ENCODE results near the gene GDF7. TPM values are rescaled to one million over a fixed set of nuclear protein-coding genes. Genes with fewer than 3 reads are reported as not detected.

Gene GDF7
- polyA plus RNA-seq, 3 donors, result not detected

DNA sequence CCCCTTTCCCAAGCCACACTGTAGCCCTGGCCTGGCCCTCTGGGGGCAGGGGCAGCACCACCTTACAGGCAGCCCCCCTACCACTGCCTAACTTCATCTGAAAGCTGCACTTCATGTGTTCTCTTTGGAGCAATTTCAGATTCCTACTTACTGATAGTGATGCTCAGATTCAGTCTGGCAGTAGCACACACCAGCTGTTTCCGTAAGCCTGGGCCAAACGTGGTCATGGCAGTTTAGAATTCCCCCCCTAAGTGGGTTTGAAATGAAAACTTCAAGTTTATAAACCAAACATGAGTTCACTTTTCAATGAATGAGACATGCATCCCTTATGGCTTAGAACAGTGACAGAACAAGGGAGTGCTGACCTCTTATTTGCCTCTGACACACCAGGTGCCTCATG lies 29.4 kb downstream of the GDF7 start:
- no peak overlapping the region for H2AFZ ChIP-seq (ENCODE audit: insufficient read depth, low read depth, low read length, poor library complexity, severe bottlenecking)
- no peaks in the 10 kb centered on the region for H3K79me2 ChIP-seq (ENCODE audit: insufficient read depth, low read length)
- no peak overlapping the region for H3K9ac ChIP-seq (ENCODE audit: insufficient read depth, low read length, poor library complexity, severe bottlenecking)
- Mint-ChIP-seq H3K36me3 (peaks cover 2 to 16% of the 10 kb centered on the region in 2 donors), H3K9me3 (no peaks in the 10 kb centered on the region), H3K27ac (no peak overlapping the region), H3K4me1 (peaks cover 16% of the 10 kb centered on the region), H3K4me3 (no peak overlapping the region), H3K27me3 (ENCODE audit: low read depth in 3 of 3) (no peaks in the 10 kb centered on the region)
- H3K27me3 ChIP-seq (ENCODE audit: control insufficient read depth in 2 of 2, insufficient read depth in 2 of 2, low read length in 2 of 2), result no peaks in the 10 kb centered on the region
- no peak for DNase-seq
- H3K9me3 ChIP-seq (replicated peaks in 1 of 2; ENCODE audit: control insufficient read depth in 1 of 2, insufficient read depth in 1 of 2, low read length in 2 of 2), result no peaks in the 10 kb centered on the region
- intact Hi-C loops (cut with micrococcal nuclease), result no loop called here
- no peak overlapping the region for H3K4me3 ChIP-seq (replicated peaks in 1 of 3; ENCODE audit: low read depth in 2 of 3, low read length in 3 of 3)
- no CpG with 5 or more reads among the region's 2 CpGs for WGBS (ENCODE audit: insufficient coverage)
- no peaks in the 10 kb centered on the region for H4K20me1 ChIP-seq (ENCODE audit: insufficient read depth, low read length)
- no peak overlapping the region for H3K27ac ChIP-seq (ENCODE audit: low read depth in 1 of 2, low read length in 2 of 2)
- peaks cover 14% of the 10 kb centered on the region in 2 donors for H3K4me1 ChIP-seq (ENCODE audit: control insufficient read depth in 1 of 2, insufficient read depth in 2 of 2, low read length in 2 of 2)
- peaks cover 0 to 4% of the 10 kb centered on the region in 2 donors for H3K36me3 ChIP-seq (replicated peaks in 1 of 2; ENCODE audit: control insufficient read depth in 1 of 2, insufficient read depth in 2 of 2, low read length in 2 of 2)
- TF ChIP-seq, protein P1, sequence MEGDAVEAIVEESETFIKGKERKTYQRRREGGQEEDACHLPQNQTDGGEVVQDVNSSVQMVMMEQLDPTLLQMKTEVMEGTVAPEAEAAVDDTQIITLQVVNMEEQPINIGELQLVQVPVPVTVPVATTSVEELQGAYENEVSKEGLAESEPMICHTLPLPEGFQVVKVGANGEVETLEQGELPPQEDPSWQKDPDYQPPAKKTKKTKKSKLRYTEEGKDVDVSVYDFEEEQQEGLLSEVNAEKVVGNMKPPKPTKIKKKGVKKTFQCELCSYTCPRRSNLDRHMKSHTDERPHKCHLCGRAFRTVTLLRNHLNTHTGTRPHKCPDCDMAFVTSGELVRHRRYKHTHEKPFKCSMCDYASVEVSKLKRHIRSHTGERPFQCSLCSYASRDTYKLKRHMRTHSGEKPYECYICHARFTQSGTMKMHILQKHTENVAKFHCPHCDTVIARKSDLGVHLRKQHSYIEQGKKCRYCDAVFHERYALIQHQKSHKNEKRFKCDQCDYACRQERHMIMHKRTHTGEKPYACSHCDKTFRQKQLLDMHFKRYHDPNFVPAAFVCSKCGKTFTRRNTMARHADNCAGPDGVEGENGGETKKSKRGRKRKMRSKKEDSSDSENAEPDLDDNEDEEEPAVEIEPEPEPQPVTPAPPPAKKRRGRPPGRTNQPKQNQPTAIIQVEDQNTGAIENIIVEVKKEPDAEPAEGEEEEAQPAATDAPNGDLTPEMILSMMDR (IDR thresholded peaks at IDR 0.05), result no peak
- H3K4me2 ChIP-seq (replicated peaks; ENCODE audit: extremely low read depth, low read length, poor library complexity, severe bottlenecking), result no peak overlapping the region

DNA sequence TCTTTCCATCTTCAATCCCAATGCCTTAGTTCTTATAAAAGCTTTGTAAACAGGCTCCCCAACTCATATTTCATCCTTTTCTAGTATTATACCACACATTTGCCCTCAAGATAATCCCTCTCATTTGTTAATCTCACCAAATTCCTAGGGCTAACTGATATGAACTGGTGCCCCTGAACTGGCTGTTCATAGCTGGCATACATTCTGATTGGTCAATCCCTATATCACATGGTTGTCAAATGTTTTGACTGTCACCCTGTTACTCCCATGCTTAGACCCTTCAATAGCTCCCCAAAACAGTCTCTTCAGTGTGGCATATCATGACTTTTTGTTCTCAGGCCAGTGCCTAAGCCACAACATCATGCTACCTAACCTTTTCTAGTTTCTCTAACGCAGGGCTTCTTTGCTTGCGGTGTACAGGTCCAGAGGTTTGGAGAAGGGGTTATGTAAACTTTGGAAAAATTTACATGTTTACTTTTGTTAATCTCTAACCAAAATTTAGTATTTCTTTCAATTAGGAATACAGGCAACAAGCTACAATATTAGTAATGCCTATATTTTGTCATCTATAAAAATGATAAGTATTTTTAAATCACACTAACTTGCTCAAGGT lies 30.5 kb downstream of the GDF7 start:
- no peaks in the 10 kb centered on the region for H3K9me3 ChIP-seq (replicated peaks in 1 of 2; ENCODE audit: control insufficient read depth in 1 of 2, insufficient read depth in 1 of 2, low read length in 2 of 2)
- TF ChIP-seq, protein P1 (IDR thresholded peaks at IDR 0.05), result no peak
- H4K20me1 ChIP-seq (ENCODE audit: insufficient read depth, low read length), result no peaks in the 10 kb centered on the region
- Mint-ChIP-seq H3K27me3 (ENCODE audit: low read depth in 3 of 3) (no peaks in the 10 kb centered on the region), H3K4me3 (no peak overlapping the region), H3K27ac (no peak overlapping the region), H3K9me3 (no peaks in the 10 kb centered on the region), H3K36me3 (peaks cover 2 to 14% of the 10 kb centered on the region in 2 donors), H3K4me1 (peaks cover 16% of the 10 kb centered on the region)
- H3K4me2 ChIP-seq (replicated peaks; ENCODE audit: extremely low read depth, low read length, poor library complexity, severe bottlenecking), result no peak overlapping the region
- intact Hi-C loops (cut with micrococcal nuclease), result no loop called here
- no peak overlapping the region for H2AFZ ChIP-seq (ENCODE audit: insufficient read depth, low read depth, low read length, poor library complexity, severe bottlenecking)
- H3K27ac ChIP-seq (ENCODE audit: low read depth in 1 of 2, low read length in 2 of 2), result no peak overlapping the region
- WGBS (ENCODE audit: insufficient coverage), result no CpG with 5 or more reads among the region's 2 CpGs
- peaks cover 14% of the 10 kb centered on the region in 2 donors for H3K4me1 ChIP-seq (ENCODE audit: control insufficient read depth in 1 of 2, insufficient read depth in 2 of 2, low read length in 2 of 2)
- H3K9ac ChIP-seq (ENCODE audit: insufficient read depth, low read length, poor library complexity, severe bottlenecking), result no peak overlapping the region
- H3K36me3 ChIP-seq (replicated peaks in 1 of 2; ENCODE audit: control insufficient read depth in 1 of 2, insufficient read depth in 2 of 2, low read length in 2 of 2), result peaks cover 0 to 4% of the 10 kb centered on the region in 2 donors
- DNase-seq, result no peak
- H3K79me2 ChIP-seq (ENCODE audit: insufficient read depth, low read length), result no peaks in the 10 kb centered on the region
- H3K27me3 ChIP-seq (ENCODE audit: control insufficient read depth in 2 of 2, insufficient read depth in 2 of 2, low read length in 2 of 2), result no peaks in the 10 kb centered on the region
- no peak overlapping the region for H3K4me3 ChIP-seq (replicated peaks in 1 of 3; ENCODE audit: low read depth in 2 of 3, low read length in 3 of 3)

All from CD14-positive monocyte (primary cell).